HG03521 (cell line): ENCODE measurements around the gene NPAS2.

Source experiments
- ATAC-seq: cut with Tn5 transposase; IDR thresholded peaks from one replicate; pipeline ENCODE4 v1.9.1; 2021; ENCODE audit warnings: mild to moderate bottlenecking, moderate library complexity; ENCODE audit not compliant: unreplicated experiment

Gene NPAS2

GRCh38 chr2:100939445-100939844 lies 119.5 kb downstream of the NPAS2 start:
- no peak for ATAC-seq

- no peak for ATAC-seq
These were observed 120.3 kb downstream of the NPAS2 start for GRCh38 chr2:100940240-100940639.

- no peak for ATAC-seq
These were observed 121.1 kb downstream of the NPAS2 start for GRCh38 chr2:100940766-100941645.

- ATAC-seq: no peak
These were observed 121.8 kb downstream of the NPAS2 start for GRCh38 chr2:100941646-100942240.

GRCh38 chr2:100944617-100945432 lies 124.9 kb downstream of the NPAS2 start:
- no peak for ATAC-seq

GRCh38 chr2:100945433-100945740 lies 125.4 kb downstream of the NPAS2 start:
- ATAC-seq: no peak

GRCh38 chr2:100945930-100946607 lies 126.1 kb downstream of the NPAS2 start:
- ATAC-seq: no peak

GRCh38 chr2:100948942-100949811 lies 129.2 kb downstream of the NPAS2 start:
- no peak for ATAC-seq

GRCh38 chr2:100952512-100952911 lies 132.6 kb downstream of the NPAS2 start:
- ATAC-seq: no peak

GRCh38 chr2:100953406-100954043 lies 133.6 kb downstream of the NPAS2 start:
- no peak for ATAC-seq

GRCh38 chr2:100954044-100954420 lies 134.1 kb downstream of the NPAS2 start:
- ATAC-seq: no peak

GRCh38 chr2:100955226-100955625 lies 135.3 kb downstream of the NPAS2 start:
- ATAC-seq: no peak

- no peak for ATAC-seq
These were observed 136.1 kb downstream of the NPAS2 start for GRCh38 chr2:100956081-100956480.

GRCh38 chr2:100957996-100958653 lies 138.2 kb downstream of the NPAS2 start:
- no peak for ATAC-seq

GRCh38 chr2:100959225-100959880 lies 139.4 kb downstream of the NPAS2 start:
- no peak for ATAC-seq

GRCh38 chr2:100960688-100961087 lies 140.7 kb downstream of the NPAS2 start:
- no peak for ATAC-seq

GRCh38 chr2:100962366-100963025 lies 142.6 kb downstream of the NPAS2 start:
- no peak for ATAC-seq

- ATAC-seq: no peak
These were observed 143.1 kb downstream of the NPAS2 start for GRCh38 chr2:100963026-100963375.
